ENCODE results near the gene RAVER1. TPM values are rescaled to one million over a fixed set of nuclear protein-coding genes. Genes with fewer than 3 reads are reported as not detected.
"Not testable (repeated sequence)": the region's sequence is repeated elsewhere in the genome, so short reads cannot be mapped to it uniquely, and the experiment has no call there.

RAVER1 gene
- total RNA-seq, 1 donor from 2014 or later: 3.7 TPM

GRCh38 chr19:10284960-10285278, 48.4 kb downstream of the RAVER1 start:
- H3K4me1 ChIP-seq (ENCODE audit: control insufficient read depth in 3 of 3, insufficient read depth in 3 of 3, low read length in 3 of 3): peaks cover 13 to 20% (median 19%) of the 10 kb centered on the region in 3 donors
- H3K27ac ChIP-seq (ENCODE audit: low read depth, low read length): no peak overlapping the region
- peaks cover 8 to 27% (median 25%) of the 10 kb centered on the region in 3 donors for H3K36me3 ChIP-seq (ENCODE audit: control insufficient read depth in 3 of 3, insufficient read depth in 3 of 3, low read length in 3 of 3)
- H3K27me3 ChIP-seq (ENCODE audit: control insufficient read depth in 3 of 3, insufficient read depth in 3 of 3, low read length in 3 of 3): peaks cover 27 to 37% (median 29%) of the 10 kb centered on the region in 3 donors
- no peaks in the 10 kb centered on the region for H3K9me3 ChIP-seq (ENCODE audit: control insufficient read depth in 3 of 3, low read length in 3 of 3)
- H3K9ac ChIP-seq (ENCODE audit: low read depth in 1 of 3, low read length in 3 of 3): no peak overlapping the region
- H3K4me3 ChIP-seq (ENCODE audit: low read length in 3 of 3): no peak overlapping the region

DNA sequence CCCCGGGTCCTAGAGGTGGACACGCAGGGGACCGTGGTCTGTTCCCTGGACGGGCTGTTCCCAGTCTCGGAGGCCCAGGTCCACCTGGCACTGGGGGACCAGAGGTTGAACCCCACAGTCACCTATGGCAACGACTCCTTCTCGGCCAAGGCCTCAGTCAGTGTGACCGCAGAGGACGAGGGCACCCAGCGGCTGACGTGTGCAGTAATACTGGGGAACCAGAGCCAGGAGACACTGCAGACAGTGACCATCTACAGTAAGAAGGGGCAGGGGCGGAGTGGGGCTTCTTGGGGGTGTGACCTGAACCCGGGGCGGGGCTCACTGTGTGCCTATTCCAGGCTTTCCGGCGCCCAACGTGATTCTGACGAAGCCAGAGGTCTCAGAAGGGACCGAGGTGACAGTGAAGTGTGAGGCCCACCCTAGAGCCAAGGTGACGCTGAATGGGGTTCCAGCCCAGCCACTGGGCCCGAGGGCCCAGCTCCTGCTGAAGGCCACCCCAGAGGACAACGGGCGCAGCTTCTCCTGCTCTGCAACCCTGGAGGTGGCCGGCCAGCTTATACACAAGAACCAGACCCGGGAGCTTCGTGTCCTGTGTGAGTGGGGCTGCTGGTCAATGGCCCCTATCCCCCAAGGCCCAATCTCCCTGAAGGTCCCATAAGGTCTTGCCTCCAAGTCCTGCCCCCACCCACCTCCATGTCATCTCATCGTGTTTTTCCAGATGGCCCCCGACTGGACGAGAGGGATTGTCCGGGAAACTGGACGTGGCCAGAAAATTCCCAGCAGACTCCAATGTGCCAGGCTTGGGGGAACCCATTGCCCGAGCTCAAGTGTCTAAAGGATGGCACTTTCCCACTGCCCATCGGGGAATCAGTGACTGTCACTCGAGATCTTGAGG, 49.0 kb downstream of the RAVER1 start:
- no peak overlapping the region for H3K9ac ChIP-seq (ENCODE audit: low read depth in 1 of 3, low read length in 3 of 3)
- H3K36me3 ChIP-seq (ENCODE audit: control insufficient read depth in 3 of 3, insufficient read depth in 3 of 3, low read length in 3 of 3): peaks cover 8 to 27% (median 25%) of the 10 kb centered on the region in 3 donors
- no peak overlapping the region for H3K27ac ChIP-seq (ENCODE audit: low read depth, low read length)
- H3K9me3 ChIP-seq (ENCODE audit: control insufficient read depth in 3 of 3, low read length in 3 of 3): no peaks in the 10 kb centered on the region
- peaks cover 22 to 33% (median 24%) of the 10 kb centered on the region in 3 donors for H3K27me3 ChIP-seq (ENCODE audit: control insufficient read depth in 3 of 3, insufficient read depth in 3 of 3, low read length in 3 of 3)
- no peak overlapping the region for H3K4me3 ChIP-seq (ENCODE audit: low read length in 3 of 3)
- H3K4me1 ChIP-seq (ENCODE audit: control insufficient read depth in 3 of 3, insufficient read depth in 3 of 3, low read length in 3 of 3): peaks cover 11 to 15% (median 14%) of the 10 kb centered on the region in 3 donors

DNA sequence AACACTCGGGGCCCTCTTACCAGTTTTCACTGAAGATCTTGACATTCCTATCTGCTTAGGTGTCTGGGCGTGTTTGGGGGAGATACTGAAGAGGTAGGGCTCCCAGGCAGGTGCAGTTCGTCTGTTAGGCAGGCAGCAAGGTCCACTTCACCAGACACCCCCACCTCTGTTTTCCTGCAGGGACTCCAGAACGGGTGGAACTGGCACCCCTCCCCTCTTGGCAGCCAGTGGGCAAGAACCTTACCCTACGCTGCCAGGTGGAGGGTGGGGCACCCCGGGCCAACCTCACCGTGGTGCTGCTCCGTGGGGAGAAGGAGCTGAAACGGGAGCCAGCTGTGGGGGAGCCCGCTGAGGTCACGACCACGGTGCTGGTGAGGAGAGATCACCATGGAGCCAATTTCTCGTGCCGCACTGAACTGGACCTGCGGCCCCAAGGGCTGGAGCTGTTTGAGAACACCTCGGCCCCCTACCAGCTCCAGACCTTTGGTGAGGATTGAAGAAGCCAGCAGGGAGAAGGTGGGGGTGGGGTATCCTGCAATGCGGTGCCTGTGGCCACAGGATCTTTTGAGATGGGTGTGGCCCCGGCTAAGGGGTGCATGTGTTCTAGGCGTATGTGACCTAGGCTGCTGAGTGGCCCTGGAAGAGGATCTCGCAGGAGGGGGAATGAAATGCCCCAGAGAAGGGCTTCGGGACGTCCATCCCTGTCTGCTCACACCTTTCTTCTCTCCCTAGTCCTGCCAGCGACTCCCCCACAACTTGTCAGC, 49.8 kb downstream of the RAVER1 start:
- Histone ChIP-seq H3K9me3 (ENCODE audit: control insufficient read depth in 3 of 3, low read length in 3 of 3) (no peaks in the 10 kb centered on the region), H3K27ac (ENCODE audit: low read depth, low read length) (no peak overlapping the region), H3K27me3 (ENCODE audit: control insufficient read depth in 3 of 3, insufficient read depth in 3 of 3, low read length in 3 of 3) (peaks cover 14 to 25% (median 16%) of the 10 kb centered on the region in 3 donors), H3K4me1 (ENCODE audit: control insufficient read depth in 3 of 3, insufficient read depth in 3 of 3, low read length in 3 of 3) (peaks cover 4 to 8% (median 7%) of the 10 kb centered on the region in 3 donors), H3K36me3 (ENCODE audit: control insufficient read depth in 3 of 3, insufficient read depth in 3 of 3, low read length in 3 of 3) (peaks cover 8 to 30% (median 27%) of the 10 kb centered on the region in 3 donors), H3K9ac (ENCODE audit: low read depth in 1 of 3, low read length in 3 of 3) (no peak overlapping the region), H3K4me3 (ENCODE audit: low read length in 3 of 3) (no peak overlapping the region)

DNA sequence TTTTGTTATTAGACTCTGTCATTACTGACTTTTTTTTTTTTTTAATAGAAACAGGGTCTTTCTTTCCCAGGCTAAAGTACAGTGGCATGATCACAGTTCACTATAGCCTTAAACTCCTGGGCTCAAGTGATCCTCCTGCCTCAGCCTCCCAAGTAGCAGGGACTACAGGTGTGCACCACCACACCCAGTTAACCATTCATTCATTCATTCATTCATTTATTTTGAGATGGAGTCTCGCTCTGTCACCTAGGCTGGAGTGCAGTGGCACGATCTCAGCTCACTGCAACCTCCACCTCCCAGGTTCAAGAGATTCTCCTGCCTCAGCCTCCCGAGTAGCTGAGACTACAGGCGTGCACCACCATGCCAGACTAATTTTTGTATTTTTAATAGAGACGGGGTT, 51.3 kb downstream of the RAVER1 start:
- H3K9ac ChIP-seq (ENCODE audit: low read depth in 1 of 3, low read length in 3 of 3); H3K27ac ChIP-seq (ENCODE audit: low read depth, low read length); H3K4me1 ChIP-seq (ENCODE audit: control insufficient read depth in 3 of 3, insufficient read depth in 3 of 3, low read length in 3 of 3); H3K9me3 ChIP-seq (ENCODE audit: control insufficient read depth in 3 of 3, low read length in 3 of 3); H3K4me3 ChIP-seq (ENCODE audit: low read length in 3 of 3): not testable (repeated sequence)
- Histone ChIP-seq H3K27me3 (ENCODE audit: control insufficient read depth in 3 of 3, insufficient read depth in 3 of 3, low read length in 3 of 3) (peaks cover 2 to 11% (median 2%) of the 10 kb centered on the region in 3 donors), H3K36me3 (ENCODE audit: control insufficient read depth in 3 of 3, insufficient read depth in 3 of 3, low read length in 3 of 3) (peaks cover 12 to 34% (median 27%) of the 10 kb centered on the region in 3 donors)

DNA sequence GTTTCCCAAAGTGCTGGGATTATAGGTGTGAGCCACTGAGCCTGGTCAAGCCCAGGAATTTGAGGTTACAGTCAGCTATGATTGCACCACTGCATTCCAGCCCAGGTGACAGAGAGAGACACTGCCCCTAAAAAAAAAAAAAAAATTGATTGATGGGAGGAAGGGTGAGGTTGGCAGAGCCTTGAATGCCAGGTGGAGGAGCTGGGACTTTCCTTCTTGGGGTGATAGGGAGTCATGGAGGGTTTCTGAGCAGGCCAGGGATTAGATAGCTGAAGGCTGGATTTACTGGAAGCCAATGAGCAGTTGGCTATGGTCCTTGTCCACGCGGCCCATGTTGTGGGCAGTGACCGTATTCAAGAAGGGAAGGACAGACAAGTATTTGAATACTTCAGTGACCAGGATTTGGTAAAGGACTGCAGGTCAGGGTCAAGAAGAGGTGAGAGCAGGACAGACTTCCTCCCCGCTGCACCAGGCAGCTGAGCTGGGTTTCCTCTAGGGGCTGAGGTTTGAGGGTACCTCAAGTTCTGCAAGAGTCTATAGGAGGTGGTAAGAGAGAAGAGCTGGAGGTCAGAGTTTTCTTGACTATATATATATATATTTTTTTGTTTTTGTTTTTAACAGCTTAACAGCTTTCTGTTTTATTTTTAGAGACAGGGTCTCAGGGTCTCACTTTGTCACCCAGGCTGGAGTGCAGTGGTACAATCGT, 53.4 kb downstream of the RAVER1 start:
- no peaks in the 10 kb centered on the region for H3K27me3 ChIP-seq (ENCODE audit: control insufficient read depth in 3 of 3, insufficient read depth in 3 of 3, low read length in 3 of 3)
- no peak overlapping the region for H3K27ac ChIP-seq (ENCODE audit: low read depth, low read length)
- H3K9ac ChIP-seq (ENCODE audit: low read depth in 1 of 3, low read length in 3 of 3): no peak overlapping the region
- peaks cover 5 to 26% (median 14%) of the 10 kb centered on the region in 3 donors for H3K36me3 ChIP-seq (ENCODE audit: control insufficient read depth in 3 of 3, insufficient read depth in 3 of 3, low read length in 3 of 3)
- H3K4me3 ChIP-seq (ENCODE audit: low read length in 3 of 3): no peak overlapping the region
- no peaks in the 10 kb centered on the region for H3K4me1 ChIP-seq (ENCODE audit: control insufficient read depth in 3 of 3, insufficient read depth in 3 of 3, low read length in 3 of 3)
- H3K9me3 ChIP-seq (ENCODE audit: control insufficient read depth in 3 of 3, low read length in 3 of 3): no peaks in the 10 kb centered on the region

GRCh38 chr19:10278935-10279334, 54.4 kb downstream of the RAVER1 start:
- no peaks in the 10 kb centered on the region for H3K4me1 ChIP-seq (ENCODE audit: control insufficient read depth in 3 of 3, insufficient read depth in 3 of 3, low read length in 3 of 3)
- H3K27ac ChIP-seq (ENCODE audit: low read depth, low read length): no peak overlapping the region
- H3K27me3 ChIP-seq (ENCODE audit: control insufficient read depth in 3 of 3, insufficient read depth in 3 of 3, low read length in 3 of 3): no peaks in the 10 kb centered on the region
- no peaks in the 10 kb centered on the region for H3K9me3 ChIP-seq (ENCODE audit: control insufficient read depth in 3 of 3, low read length in 3 of 3)
- H3K36me3 ChIP-seq (ENCODE audit: control insufficient read depth in 3 of 3, insufficient read depth in 3 of 3, low read length in 3 of 3): peaks cover 5 to 20% (median 8%) of the 10 kb centered on the region in 3 donors
- H3K9ac ChIP-seq (ENCODE audit: low read depth in 1 of 3, low read length in 3 of 3): no peak overlapping the region
- H3K4me3 ChIP-seq (ENCODE audit: low read length in 3 of 3): no peak overlapping the region

DNA sequence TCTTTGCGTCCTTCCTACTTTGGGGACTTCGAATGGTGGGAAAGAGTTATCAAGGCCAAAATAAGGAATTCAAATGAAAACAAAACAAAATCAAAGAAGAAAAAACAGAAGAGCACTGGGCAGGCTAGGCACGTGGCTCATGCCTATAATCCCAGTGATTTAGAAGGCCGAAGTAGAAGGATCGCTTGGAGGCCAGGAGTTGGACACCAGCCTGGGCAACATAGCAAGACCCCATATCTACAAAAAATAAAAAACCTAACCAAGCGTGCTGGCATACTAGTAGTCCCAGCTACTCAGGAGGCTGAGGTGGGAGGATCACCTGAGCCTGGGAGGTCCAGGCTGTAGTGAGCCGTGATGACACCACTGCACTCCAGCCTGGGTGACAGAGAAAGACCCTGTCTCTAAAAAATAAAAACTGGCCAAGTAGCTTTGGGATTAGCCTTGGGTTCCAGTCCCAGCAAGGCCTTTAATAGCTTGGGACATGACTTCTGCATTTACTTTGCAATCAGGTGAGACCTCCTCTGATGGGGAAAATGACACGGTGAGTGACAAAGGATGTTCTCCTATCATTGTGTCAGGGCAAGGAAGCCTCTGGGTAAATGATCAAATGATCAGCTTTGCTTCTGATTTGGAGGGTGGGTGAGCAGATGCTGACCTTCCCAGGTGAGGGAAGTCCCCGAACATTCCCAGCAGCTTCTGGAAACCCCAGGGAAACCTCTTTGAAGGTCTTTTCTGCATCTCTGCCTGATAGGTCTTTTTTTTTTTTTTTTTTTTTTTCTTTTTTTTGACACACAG, 55.3 kb downstream of the RAVER1 start:
- H3K36me3 ChIP-seq (ENCODE audit: control insufficient read depth in 3 of 3, insufficient read depth in 3 of 3, low read length in 3 of 3): peaks cover 2 to 16% (median 8%) of the 10 kb centered on the region in 3 donors
- no peak overlapping the region for H3K4me3 ChIP-seq (ENCODE audit: low read length in 3 of 3)
- no peaks in the 10 kb centered on the region for H3K9me3 ChIP-seq (ENCODE audit: control insufficient read depth in 3 of 3, low read length in 3 of 3)
- no peak overlapping the region for H3K9ac ChIP-seq (ENCODE audit: low read depth in 1 of 3, low read length in 3 of 3)
- no peaks in the 10 kb centered on the region for H3K27me3 ChIP-seq (ENCODE audit: control insufficient read depth in 3 of 3, insufficient read depth in 3 of 3, low read length in 3 of 3)
- no peaks in the 10 kb centered on the region for H3K4me1 ChIP-seq (ENCODE audit: control insufficient read depth in 3 of 3, insufficient read depth in 3 of 3, low read length in 3 of 3)
- no peak overlapping the region for H3K27ac ChIP-seq (ENCODE audit: low read depth, low read length)

- H3K27ac ChIP-seq (ENCODE audit: low read depth, low read length): no peak overlapping the region
- H3K9ac ChIP-seq (ENCODE audit: low read depth in 1 of 3, low read length in 3 of 3): no peak overlapping the region
- peaks cover 16 to 23% (median 18%) of the 10 kb centered on the region in 3 donors for H3K4me1 ChIP-seq (ENCODE audit: control insufficient read depth in 3 of 3, insufficient read depth in 3 of 3, low read length in 3 of 3)
- H3K4me3 ChIP-seq (ENCODE audit: low read length in 3 of 3): no peak overlapping the region
- peaks cover 2 to 16% (median 8%) of the 10 kb centered on the region in 3 donors for H3K36me3 ChIP-seq (ENCODE audit: control insufficient read depth in 3 of 3, insufficient read depth in 3 of 3, low read length in 3 of 3)
- H3K9me3 ChIP-seq (ENCODE audit: control insufficient read depth in 3 of 3, low read length in 3 of 3): no peaks in the 10 kb centered on the region
- peaks cover 0 to 7% (median 7%) of the 10 kb centered on the region in 3 donors for H3K27me3 ChIP-seq (ENCODE audit: control insufficient read depth in 3 of 3, insufficient read depth in 3 of 3, low read length in 3 of 3)
These were observed 58.7 kb downstream of the RAVER1 start for GRCh38 chr19:10274589-10274988.

- H3K27me3 ChIP-seq (ENCODE audit: control insufficient read depth in 3 of 3, insufficient read depth in 3 of 3, low read length in 3 of 3): peaks cover 0 to 14% (median 10%) of the 10 kb centered on the region in 3 donors
- H3K4me3 ChIP-seq (ENCODE audit: low read length in 3 of 3): peak overlapping the region; percentile 67 to 76 (median 75)
- peaks cover 20 to 23% (median 23%) of the 10 kb centered on the region in 3 donors for H3K4me1 ChIP-seq (ENCODE audit: control insufficient read depth in 3 of 3, insufficient read depth in 3 of 3, low read length in 3 of 3)
- peaks cover 0 to 9% (median 3%) of the 10 kb centered on the region in 3 donors for H3K36me3 ChIP-seq (ENCODE audit: control insufficient read depth in 3 of 3, insufficient read depth in 3 of 3, low read length in 3 of 3)
- peak overlapping the region; percentile 75 to 82 (median 77) for H3K9ac ChIP-seq (ENCODE audit: low read depth in 1 of 3, low read length in 3 of 3)
- no peaks in the 10 kb centered on the region for H3K9me3 ChIP-seq (ENCODE audit: control insufficient read depth in 3 of 3, low read length in 3 of 3)
- H3K27ac ChIP-seq (ENCODE audit: low read depth, low read length): peak overlapping the region; percentile 91
These were observed 61.7 kb downstream of the RAVER1 start for GRCh38 chr19:10271543-10272086.

Measured in skeletal muscle tissue (tissue), 4 donors.